Kidney epithelial cell (primary cell): Measurements from ENCODE around the gene MAPK10. TPM values are rescaled to one million over a fixed set of nuclear protein-coding genes. Genes with fewer than 3 reads are reported as not detected.

ENCODE experiments used
- DNase-seq: peaks from one replicate; pipeline ENCODE4 v3.0.0-alpha.2; 2010; ENCODE audit warnings: low read depth
- H3K27me3 ChIP-seq: 2 replicates; pipeline ENCODE4 v1.6.0; 2011; ENCODE audit warnings: low read length; ENCODE audit not compliant: control insufficient read depth, insufficient read depth
- H3K36me3 ChIP-seq: 2 replicates; pipeline ENCODE4 v1.5.1; 2011; ENCODE audit warnings: low read length; ENCODE audit not compliant: control insufficient read depth, insufficient read depth
- H3K4me3 ChIP-seq: 2 replicates; pipeline ENCODE4 v1.5.1; 2011; ENCODE audit warnings: low read depth, mild to moderate bottlenecking, control low read depth, low read length
- CTCF ChIP-seq: IDR thresholded peaks from 2 replicates; pipeline ENCODE4 v1.5.1; 2011; ENCODE audit warnings: mild to moderate bottlenecking, moderate library complexity, low read length, control low read depth, inconsistent platforms; ENCODE audit not compliant: insufficient read depth, poor library complexity, severe bottlenecking
- total RNA-seq: library from RNA; depleted of rRNA; stranded (reverse); fragments of >200 nt; gene quantifications from 2 replicates; pipeline ENCODE4 v1.2.3, GENCODE V29; 2015

The MAPK10 gene
- total RNA-seq, 1 donor from 2014 or later: 2.7 TPM

GRCh38 chr4:86329431-86329830, 30.4 kb downstream of the MAPK10 start:
- no peaks in the 10 kb centered on the region for H3K27me3 ChIP-seq
- DNase-seq: no peak
- no peak overlapping the region for H3K4me3 ChIP-seq
- H3K36me3 ChIP-seq: no peaks in the 10 kb centered on the region
- no peak for TF ChIP-seq CTCF

GRCh38 chr4:86326400-86326799, 33.5 kb downstream of the MAPK10 start:
- DNase-seq: no peak
- TF ChIP-seq CTCF: no peak
- no peaks in the 10 kb centered on the region for H3K36me3 ChIP-seq
- no peaks in the 10 kb centered on the region for H3K27me3 ChIP-seq
- no peak overlapping the region for H3K4me3 ChIP-seq

GRCh38 chr4:86319390-86319789, 40.5 kb downstream of the MAPK10 start:
- no peak for DNase-seq
- Histone ChIP-seq H3K4me3 (no peak overlapping the region), H3K36me3 (no peaks in the 10 kb centered on the region), H3K27me3 (no peaks in the 10 kb centered on the region)
- no peak for TF ChIP-seq CTCF

GRCh38 chr4:86315579-86315978, 44.3 kb downstream of the MAPK10 start:
- Histone ChIP-seq H3K36me3 (no peaks in the 10 kb centered on the region), H3K27me3 (no peaks in the 10 kb centered on the region), H3K4me3 (no peak overlapping the region)
- no peak for TF ChIP-seq CTCF
- no peak for DNase-seq

- no peak for DNase-seq
- no peaks in the 10 kb centered on the region for H3K27me3 ChIP-seq
- no peak overlapping the region for H3K4me3 ChIP-seq
- no peak for TF ChIP-seq CTCF
- H3K36me3 ChIP-seq: no peaks in the 10 kb centered on the region
These were observed 46.2 kb downstream of the MAPK10 start for GRCh38 chr4:86313656-86314055.

- Histone ChIP-seq H3K4me3 (no peak overlapping the region), H3K36me3 (no peaks in the 10 kb centered on the region), H3K27me3 (no peaks in the 10 kb centered on the region)
- TF ChIP-seq CTCF: no peak
- DNase-seq: no peak
These were observed 52.4 kb downstream of the MAPK10 start for GRCh38 chr4:86307432-86307831.
